SU-DHL-6 (cell line): ENCODE measurements around the gene THSD8.

Experiments used
- EZH2phosphoT487 ChIP-seq: fragments of 200-600 bp; sonication (generic), shearing (Covaris generic); conservative IDR thresholded peaks from 2 replicates; pipeline ENCODE4 v1.6.1; 2018; ENCODE audit warnings: mild to moderate bottlenecking, antibody characterized with exemption, low read length, moderate library complexity, mixed read lengths
- TF ChIP-seq, protein P1 (sequence below): fragments of 200-600 bp; sonication (generic); IDR thresholded peaks from one replicate; pipeline ENCODE4 v1.5.1; 2017; ENCODE audit warnings: antibody characterized with exemption, mild to moderate bottlenecking, low read length, moderate library complexity; ENCODE audit not compliant: insufficient read depth, poor library complexity, severe bottlenecking

GRCh38 chr19:12763100-12763499 is 38.8 kb upstream of the THSD8 start:
- TF ChIP-seq, protein P1, sequence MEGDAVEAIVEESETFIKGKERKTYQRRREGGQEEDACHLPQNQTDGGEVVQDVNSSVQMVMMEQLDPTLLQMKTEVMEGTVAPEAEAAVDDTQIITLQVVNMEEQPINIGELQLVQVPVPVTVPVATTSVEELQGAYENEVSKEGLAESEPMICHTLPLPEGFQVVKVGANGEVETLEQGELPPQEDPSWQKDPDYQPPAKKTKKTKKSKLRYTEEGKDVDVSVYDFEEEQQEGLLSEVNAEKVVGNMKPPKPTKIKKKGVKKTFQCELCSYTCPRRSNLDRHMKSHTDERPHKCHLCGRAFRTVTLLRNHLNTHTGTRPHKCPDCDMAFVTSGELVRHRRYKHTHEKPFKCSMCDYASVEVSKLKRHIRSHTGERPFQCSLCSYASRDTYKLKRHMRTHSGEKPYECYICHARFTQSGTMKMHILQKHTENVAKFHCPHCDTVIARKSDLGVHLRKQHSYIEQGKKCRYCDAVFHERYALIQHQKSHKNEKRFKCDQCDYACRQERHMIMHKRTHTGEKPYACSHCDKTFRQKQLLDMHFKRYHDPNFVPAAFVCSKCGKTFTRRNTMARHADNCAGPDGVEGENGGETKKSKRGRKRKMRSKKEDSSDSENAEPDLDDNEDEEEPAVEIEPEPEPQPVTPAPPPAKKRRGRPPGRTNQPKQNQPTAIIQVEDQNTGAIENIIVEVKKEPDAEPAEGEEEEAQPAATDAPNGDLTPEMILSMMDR: no peak
- no peak for TF ChIP-seq EZH2phosphoT487
